Prostate gland (tissue), 2 donors: ENCODE data around the gene MPHOSPH9. TPM values are rescaled to one million over a fixed set of nuclear protein-coding genes. Genes with fewer than 3 reads are reported as not detected.

Experiments
- DNase-seq: peaks from one replicate; pipeline ENCODE4 v3.0.0-alpha.2; 2019; ENCODE audit warnings: low spot score
- H3K27ac ChIP-seq, 2 donors: fragments of 200-600 bp; sonication (generic); 2 replicates each; pipeline ENCODE4 v1.5.1; 2017 to 2019
- H3K27me3 ChIP-seq: fragments of 200-600 bp; sonication (generic); replicated peaks from 2 replicates; pipeline ENCODE4 v1.5.1; 2019; ENCODE audit not compliant: insufficient read depth
- H3K36me3 ChIP-seq, 2 donors: fragments of 200-600 bp; sonication (generic); 1 replicate in 1 of 2; 2 replicates in 1 of 2; pipeline versions ENCODE4 v1.5.1 to v1.8.1; 2017 to 2019
- H3K4me1 ChIP-seq: fragments of 200-600 bp; sonication (generic); replicated peaks from 2 replicates; pipeline ENCODE4 v1.5.1; 2019
- H3K4me3 ChIP-seq, 2 donors: fragments of 200-600 bp; sonication (generic); 2 replicates each; pipeline ENCODE4 v1.5.1; 2017 to 2019
- H3K9me3 ChIP-seq: fragments of 200-600 bp; sonication (generic); 2 replicates; pipeline ENCODE4 v1.5.1; 2017
- CTCF ChIP-seq, 4 experiments: fragments of 200-600 bp in 2 of 4; fragments of 450-650 bp in 2 of 4; sonication (generic) in 2 of 4; IDR thresholded peaks; 1 replicate in 3 of 4; 2 replicates in 1 of 4; pipeline ENCODE4 v1.5.1; 2016 to 2019; ENCODE audit warnings: antibody characterized with exemption in 4 of 4, mild to moderate bottlenecking in 2 of 4, moderate library complexity in 2 of 4
- POLR2A ChIP-seq: fragments of 450-650 bp; IDR thresholded peaks from one replicate; pipeline ENCODE4 v1.6.1; 2016; ENCODE audit warnings: antibody characterized with exemption, mild to moderate bottlenecking
- POLR2AphosphoS5 ChIP-seq: sonication (generic); formaldehyde crosslinking; IDR thresholded peaks from one replicate; pipeline ENCODE4 v1.6.1; 2017; ENCODE audit warnings: antibody characterized with exemption
- WGBS: methylation state at CpG from one replicate; pipeline ENCODE4 v1.1.5; 2018; 5-methylcytosine and 5-hydroxymethylcytosine counted together
- intact Hi-C: fragments of 100-400 bp; cut with DNase I; formaldehyde crosslinking; loops from one replicate; pipeline ENCODE4 v1.14.2; 2022
- total RNA-seq, 2 donors: library from RNA; depleted of rRNA; stranded (reverse); fragments of >200 nt; gene quantifications; one replicate each; pipeline ENCODE4 v1.1.0, GENCODE V29; 2016

Gene MPHOSPH9
- total RNA-seq, 2 donors from 2014 or later = 24.3 to 25.0 TPM

DNA sequence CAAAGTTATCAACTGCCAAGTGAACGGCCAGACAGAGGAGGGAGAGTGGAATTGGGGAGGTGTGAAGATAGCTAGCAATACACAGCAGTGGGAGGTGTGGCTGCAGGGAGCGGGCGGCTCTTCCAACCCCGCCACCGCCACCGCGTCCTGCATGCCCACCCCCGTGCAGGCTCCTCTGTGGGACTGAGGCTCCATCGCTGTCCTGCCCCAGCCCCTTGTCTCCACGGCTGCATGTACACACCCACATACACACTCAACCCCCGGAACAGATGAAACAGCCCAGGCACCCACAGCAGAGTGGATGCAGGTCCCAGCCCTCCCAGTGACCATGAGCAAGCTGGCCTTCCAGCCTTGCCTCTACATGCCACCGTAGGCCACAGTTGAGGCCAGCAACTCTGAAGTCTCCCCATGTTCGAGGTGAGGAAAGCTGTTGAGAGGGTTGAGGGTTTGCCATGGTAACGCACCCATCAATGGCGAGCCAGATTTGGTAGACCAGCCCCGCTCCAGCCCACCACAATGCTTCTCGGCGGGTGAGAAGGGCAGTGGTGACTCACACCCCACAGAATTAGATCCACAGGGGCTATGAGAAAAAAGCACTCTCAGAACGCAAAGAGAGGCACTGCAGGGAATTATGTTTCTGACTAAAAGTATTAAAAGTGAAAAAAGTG, 121.3 kb downstream of the MPHOSPH9 start:
- intact Hi-C loops = no loop called here
- H3K4me1 ChIP-seq = no peaks in the 10 kb centered on the region
- no peaks in the 10 kb centered on the region for H3K9me3 ChIP-seq
- no peaks in the 10 kb centered on the region for H3K36me3 ChIP-seq
- DNase-seq = no peak
- no peaks in the 10 kb centered on the region for H3K27me3 ChIP-seq
- H3K27ac ChIP-seq = no peak overlapping the region
- TF ChIP-seq POLR2AphosphoS5 (no peak), POLR2A (no peak), CTCF (IDR thresholded peaks at IDR 0.05) (no peak)
- no peak overlapping the region for H3K4me3 ChIP-seq
- 90% methylated on average over 19 of the region's 19 CpGs for WGBS

GRCh38 chr12:123109319-123109772, 123.6 kb downstream of the MPHOSPH9 start:
- no peak for TF ChIP-seq CTCF (IDR thresholded peaks at IDR 0.05)
- no peak for TF ChIP-seq POLR2A
- TF ChIP-seq POLR2AphosphoS5 = no peak
- DNase-seq = no peak
- no peaks in the 10 kb centered on the region for H3K27me3 ChIP-seq
- WGBS = 81% methylated on average over 3 of the region's 3 CpGs
- H3K27ac ChIP-seq = no peak overlapping the region
- no peaks in the 10 kb centered on the region for H3K9me3 ChIP-seq
- no peaks in the 10 kb centered on the region for H3K36me3 ChIP-seq
- intact Hi-C loops = no loop called here
- no peaks in the 10 kb centered on the region for H3K4me1 ChIP-seq
- H3K4me3 ChIP-seq = no peak overlapping the region

DNA sequence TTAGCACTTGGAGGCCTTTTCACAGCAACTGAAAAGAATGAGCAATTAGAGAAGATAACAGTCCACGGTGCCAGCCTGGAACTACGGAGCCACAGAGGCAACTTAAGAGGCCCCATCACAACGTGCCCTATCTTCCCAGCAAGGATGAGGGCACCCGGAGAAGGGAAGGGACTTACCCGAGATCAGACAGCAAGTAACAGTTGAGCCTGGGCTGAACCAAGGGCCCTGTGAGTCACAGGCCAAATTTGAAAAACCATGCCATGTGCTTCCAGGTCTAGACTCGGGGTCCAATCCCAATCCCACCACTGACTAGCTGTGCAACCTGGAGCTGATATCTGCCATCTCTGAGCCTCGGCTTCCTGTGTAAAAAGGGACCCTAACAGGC, 124.3 kb downstream of the MPHOSPH9 start:
- DNase-seq = no peak
- H3K36me3 ChIP-seq = no peaks in the 10 kb centered on the region
- H3K27ac ChIP-seq = no peak overlapping the region
- no peaks in the 10 kb centered on the region for H3K27me3 ChIP-seq
- H3K4me3 ChIP-seq = no peak overlapping the region
- 89% methylated on average over 7 of the region's 7 CpGs for WGBS
- TF ChIP-seq CTCF (IDR thresholded peaks at IDR 0.05) (no peak), POLR2A (no peak), POLR2AphosphoS5 (no peak)
- H3K4me1 ChIP-seq = no peaks in the 10 kb centered on the region
- intact Hi-C loops = no loop called here
- no peaks in the 10 kb centered on the region for H3K9me3 ChIP-seq

- no peaks in the 10 kb centered on the region for H3K27me3 ChIP-seq
- no peak overlapping the region for H3K4me3 ChIP-seq
- no peak for DNase-seq
- intact Hi-C loops = no loop called here
- H3K36me3 ChIP-seq = no peaks in the 10 kb centered on the region
- TF ChIP-seq POLR2A = no peak
- TF ChIP-seq POLR2AphosphoS5 = no peak
- TF ChIP-seq CTCF (IDR thresholded peaks at IDR 0.05) = no peak
- H3K4me1 ChIP-seq = no peaks in the 10 kb centered on the region
- H3K9me3 ChIP-seq = no peaks in the 10 kb centered on the region
- no peak overlapping the region for H3K27ac ChIP-seq
- 83% methylated on average over 13 of the region's 13 CpGs for WGBS
Observed at GRCh38 chr12:123107926-123108681, 124.8 kb downstream of the MPHOSPH9 start.
